AG10803 (cell line): Measurements from ENCODE around the gene NAB1.

Experiments used
- DNase-seq: peaks from one replicate; pipeline ENCODE4 v3.0.0; 2010; ENCODE audit warnings: low read depth
- H3K4me3 ChIP-seq: 2 replicates; pipeline ENCODE4 v1.5.1; 2011; ENCODE audit warnings: mild to moderate bottlenecking, low read length, control low read depth
- TF ChIP-seq, protein P1 (sequence below): conservative IDR thresholded peaks from 2 replicates; pipeline ENCODE4 v1.5.1; 2011; ENCODE audit warnings: mild to moderate bottlenecking, low read length, control low read depth, inconsistent platforms

Gene NAB1

DNA sequence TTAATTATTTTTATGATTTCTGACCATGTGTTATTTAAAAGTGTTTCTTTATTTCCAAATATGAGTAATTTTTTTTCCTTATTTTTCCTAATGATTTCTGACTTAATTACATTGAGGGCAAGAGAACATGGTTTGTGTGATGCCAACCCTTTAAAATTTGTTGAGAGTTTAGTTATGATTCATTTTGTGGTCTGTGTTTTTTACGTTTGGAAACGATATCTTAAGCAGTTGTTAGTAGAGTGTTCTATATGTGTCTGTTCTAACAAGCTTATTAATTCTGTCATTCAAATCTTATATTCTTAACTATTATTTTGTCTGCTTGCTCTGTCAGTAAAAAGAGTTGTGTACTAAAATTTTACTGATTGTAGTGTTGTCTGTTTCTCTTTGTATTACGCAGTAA is 15.0 kb downstream of the NAB1 start:
- no peak overlapping the region for H3K4me3 ChIP-seq
- no peak for DNase-seq
- TF ChIP-seq, protein P1, sequence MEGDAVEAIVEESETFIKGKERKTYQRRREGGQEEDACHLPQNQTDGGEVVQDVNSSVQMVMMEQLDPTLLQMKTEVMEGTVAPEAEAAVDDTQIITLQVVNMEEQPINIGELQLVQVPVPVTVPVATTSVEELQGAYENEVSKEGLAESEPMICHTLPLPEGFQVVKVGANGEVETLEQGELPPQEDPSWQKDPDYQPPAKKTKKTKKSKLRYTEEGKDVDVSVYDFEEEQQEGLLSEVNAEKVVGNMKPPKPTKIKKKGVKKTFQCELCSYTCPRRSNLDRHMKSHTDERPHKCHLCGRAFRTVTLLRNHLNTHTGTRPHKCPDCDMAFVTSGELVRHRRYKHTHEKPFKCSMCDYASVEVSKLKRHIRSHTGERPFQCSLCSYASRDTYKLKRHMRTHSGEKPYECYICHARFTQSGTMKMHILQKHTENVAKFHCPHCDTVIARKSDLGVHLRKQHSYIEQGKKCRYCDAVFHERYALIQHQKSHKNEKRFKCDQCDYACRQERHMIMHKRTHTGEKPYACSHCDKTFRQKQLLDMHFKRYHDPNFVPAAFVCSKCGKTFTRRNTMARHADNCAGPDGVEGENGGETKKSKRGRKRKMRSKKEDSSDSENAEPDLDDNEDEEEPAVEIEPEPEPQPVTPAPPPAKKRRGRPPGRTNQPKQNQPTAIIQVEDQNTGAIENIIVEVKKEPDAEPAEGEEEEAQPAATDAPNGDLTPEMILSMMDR: no peak

DNA sequence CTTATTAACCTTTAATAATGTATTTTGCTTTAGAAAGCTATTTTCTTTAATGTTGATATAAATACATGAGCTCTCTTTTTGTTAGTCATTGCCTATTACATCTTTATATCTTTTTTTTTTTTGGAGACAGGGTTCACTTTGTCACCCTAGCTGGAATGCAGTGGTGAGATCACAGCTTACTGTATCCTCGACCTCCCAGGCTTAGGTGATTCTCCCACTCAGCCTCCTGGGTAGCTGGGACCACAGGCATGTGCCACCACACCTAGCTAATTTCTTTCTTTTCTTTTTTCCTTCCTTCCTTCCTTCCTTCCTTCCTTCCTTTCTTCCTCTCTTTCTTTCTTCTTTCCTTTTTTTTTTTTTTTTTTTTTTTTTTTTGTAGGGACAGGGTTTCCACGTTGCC is 15.4 kb downstream of the NAB1 start:
- no peak for DNase-seq

DNA sequence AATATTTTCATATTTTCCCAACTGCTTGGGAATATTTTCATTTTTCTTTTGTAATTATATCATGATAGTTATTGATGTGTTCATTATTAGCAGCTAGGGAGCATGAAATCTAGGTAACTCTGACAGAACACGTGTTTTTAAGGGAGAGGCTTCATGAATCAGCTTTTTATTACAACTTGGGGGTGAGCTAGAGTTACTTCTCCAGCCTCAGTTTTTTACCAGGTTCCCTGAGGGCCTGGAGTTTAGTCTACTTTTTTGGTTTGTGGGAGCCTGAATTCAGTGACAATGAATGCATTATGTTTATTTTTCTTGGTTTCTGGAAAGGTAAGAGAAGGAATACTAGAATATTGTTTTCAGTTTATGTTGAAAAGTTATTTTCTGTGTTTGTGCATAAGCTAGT is 18.0 kb downstream of the NAB1 start:
- no peak overlapping the region for H3K4me3 ChIP-seq
- DNase-seq: no peak
- TF ChIP-seq, protein P1: no peak

More for the DNA sequence above, 15.4 kb downstream of the NAB1 start:
- TF ChIP-seq, protein P1: no peak
- no peak overlapping the region for H3K4me3 ChIP-seq

DNA sequence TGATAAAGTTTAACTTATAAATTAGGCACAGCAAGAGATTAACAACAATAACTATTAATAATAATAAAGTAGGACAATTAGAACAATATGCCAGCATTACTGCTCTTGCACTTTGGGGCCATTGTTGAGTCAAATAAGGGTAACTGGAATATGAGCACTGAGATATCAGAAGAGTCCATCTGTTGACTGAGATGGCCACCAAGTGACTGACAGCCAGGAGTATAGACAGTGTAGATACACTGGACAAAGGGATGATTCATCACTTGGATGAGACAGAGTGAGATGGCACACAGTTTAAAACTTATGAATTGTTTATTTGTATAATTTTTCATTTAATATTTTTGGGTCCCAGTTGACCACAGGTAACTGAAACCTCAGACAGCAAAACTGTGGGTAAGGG is 20.0 kb downstream of the NAB1 start:
- DNase-seq: no peak
- TF ChIP-seq, protein P1: no peak
- H3K4me3 ChIP-seq: no peak overlapping the region

DNA sequence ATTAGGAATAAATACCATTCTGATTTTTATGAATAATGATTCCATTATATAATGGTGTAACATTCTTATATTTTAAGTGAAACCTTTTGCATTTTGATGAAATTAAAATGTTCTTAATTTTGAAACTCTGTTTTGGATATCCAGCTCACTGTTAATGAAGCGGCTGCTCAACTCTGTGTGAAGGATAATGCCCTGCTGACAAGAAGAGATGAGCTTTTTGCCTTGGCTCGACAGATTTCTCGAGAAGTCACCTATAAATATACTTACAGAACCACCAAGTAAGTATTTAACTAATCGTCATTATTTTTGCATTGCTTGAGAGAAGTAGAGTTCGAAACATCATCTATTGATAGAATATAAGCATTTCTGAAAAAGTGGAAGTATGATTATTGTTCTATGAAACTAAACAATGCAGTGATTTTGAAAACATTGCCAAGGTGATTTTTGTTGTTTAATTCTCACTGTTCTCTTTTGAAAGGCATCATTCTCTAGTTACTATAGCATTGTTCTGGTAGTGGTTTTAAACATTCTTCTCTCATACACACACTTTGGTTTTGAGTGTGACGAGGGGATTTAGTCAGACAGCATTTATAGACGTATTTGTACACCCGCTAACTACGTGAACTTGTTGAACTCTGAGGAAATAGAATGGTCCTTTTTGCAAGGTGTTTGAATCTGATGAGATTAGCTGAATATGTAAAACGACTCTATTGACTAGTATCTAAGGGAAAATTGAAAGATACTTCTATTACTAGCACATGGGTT is 21.5 kb downstream of the NAB1 start:
- no peak for DNase-seq
- TF ChIP-seq, protein P1: no peak

DNA sequence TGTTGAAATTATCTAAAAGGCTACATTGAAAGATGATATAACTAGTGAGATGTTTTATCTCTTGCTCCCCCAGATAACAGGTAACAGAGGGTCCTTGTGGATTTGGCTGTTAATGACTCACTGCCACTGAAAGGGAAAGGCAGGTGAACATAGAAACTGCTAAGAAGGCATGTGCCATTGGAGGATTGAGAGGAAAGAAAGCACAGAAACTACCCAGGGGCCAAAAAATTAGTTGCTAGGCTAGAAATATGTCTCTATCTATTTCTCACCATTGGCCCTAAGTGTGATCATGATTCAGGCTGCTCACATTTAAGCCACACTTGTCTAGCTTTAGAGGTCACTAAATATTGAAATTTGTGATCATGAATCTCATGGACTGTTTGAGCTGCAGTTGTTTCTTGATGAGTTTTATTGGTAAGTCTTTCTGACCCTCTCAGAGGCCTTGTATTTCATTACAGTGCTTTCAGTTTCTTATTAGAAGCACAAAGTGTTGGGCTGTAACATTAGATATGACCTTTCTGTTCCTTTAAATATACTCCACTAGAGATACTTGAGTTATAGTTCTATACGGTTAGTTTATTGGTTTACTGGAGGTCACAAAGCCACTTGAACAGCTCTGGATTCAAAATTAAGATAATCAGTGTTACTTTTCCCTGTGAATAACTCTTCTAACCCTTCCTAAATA is 26.2 kb downstream of the NAB1 start:
- DNase-seq: no peak
- no peak overlapping the region for H3K4me3 ChIP-seq
- TF ChIP-seq, protein P1: no peak

More for the DNA sequence above, 21.5 kb downstream of the NAB1 start:
- no peak overlapping the region for H3K4me3 ChIP-seq

DNA sequence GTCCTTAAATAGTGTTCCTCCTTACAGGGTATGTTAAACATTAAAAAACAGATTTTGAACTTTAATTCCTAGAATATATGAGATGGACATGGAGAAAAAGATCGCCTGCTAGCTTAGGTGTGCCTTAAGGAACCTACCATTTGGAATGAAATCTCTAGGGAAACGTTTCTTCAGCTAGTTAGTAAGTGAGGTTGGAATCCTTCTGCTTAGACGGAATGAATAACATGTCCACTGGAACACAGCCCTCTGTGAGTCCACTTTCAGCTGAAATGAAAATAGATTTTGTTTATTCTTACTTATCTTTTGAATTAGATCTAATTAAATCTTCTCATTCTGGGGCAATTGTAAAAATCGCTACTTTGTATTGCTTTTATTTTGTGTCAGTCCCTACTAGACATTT is 28.4 kb downstream of the NAB1 start:
- TF ChIP-seq, protein P1: no peak
- H3K4me3 ChIP-seq: no peak overlapping the region
- DNase-seq: peak; percentile 31
